NCI-H748 treated with DMSO at 0.1 percent for 48 hours (cell line): Measurements from ENCODE around the gene BLOC1S1.
"Not testable (repeated sequence)": the region's sequence is repeated elsewhere in the genome, so short reads cannot be mapped to it uniquely, and the experiment has no call there.

Experiments used
- DNase-seq: peaks from one replicate; lab custom pipeline; 2025; lab: John Stamatoyannopoulos, UW

Gene BLOC1S1

DNA sequence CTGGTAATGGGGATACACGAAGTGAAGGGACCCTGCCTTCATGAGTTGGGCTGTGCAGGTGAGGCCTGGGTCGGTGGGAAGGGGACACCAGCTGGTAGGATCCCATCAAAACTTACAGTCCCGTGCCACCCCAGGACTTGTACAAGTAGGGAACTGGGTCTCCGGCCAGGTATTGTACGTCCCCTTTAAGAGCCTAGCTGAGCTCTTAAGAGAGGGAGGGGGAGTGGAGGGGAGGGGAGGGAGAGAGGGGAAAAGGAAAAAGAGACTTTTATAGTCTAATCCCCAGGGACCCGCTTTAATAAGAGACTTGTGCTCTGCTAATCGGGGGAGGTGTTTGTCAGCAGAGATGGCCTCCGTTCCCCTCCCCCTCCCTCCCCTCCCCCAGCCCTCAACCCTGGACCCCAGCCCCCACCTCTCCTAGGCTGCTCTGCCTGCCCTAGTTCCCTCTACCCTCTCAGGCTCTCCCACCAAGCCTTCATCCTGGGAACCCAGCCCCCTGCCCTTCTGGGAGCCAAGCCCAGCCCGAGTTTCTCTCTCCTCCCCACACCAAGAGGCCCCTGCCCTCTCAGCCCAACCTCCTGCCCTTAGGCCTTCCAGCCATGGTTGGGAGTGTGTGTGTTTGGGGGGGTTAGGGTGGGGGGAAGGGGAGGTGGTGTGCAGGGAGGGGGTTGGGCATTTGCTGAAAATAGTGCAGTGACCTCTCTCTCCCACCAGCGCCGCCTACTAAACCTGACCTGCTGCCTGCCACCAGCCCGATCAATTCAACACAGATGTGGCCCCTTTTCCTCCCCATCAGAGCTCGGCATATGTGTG is 29.7 kb downstream of the BLOC1S1 start:
- no peak for DNase-seq

DNA sequence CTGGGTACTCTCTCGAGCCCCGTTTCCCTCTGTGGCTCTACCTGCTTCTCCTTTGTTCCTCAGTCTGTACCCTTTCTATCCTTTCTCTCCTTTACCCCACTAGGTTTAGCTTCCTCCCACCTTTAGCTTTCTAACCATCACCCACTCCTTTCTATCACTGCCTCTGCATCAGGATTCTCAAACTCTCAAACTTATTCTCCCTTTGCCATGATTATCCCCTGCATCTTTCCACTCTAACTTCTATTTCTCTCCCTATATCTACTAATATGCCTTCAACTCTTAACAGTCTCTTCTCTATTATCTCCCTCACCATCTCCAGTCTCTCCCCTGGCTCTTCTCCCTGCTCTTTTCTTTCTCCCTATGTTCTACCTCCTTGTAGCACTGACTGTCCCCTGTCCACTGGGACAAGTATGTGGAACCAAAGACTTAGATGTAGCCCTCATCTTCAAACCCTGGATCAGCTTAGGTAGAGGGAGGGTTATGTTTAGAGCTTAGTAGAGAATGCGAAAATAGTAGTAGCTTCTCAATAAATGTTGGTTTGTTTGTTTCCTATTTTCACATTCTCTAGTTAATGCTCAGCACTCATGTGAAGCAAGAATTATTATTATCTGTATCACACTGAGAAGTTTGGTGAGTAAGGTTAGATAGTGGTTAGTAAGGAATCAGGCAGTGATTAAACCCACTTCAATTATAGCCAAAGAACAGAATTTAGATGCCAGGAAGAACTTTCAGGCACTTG is 30.5 kb downstream of the BLOC1S1 start:
- no peak for DNase-seq

DNA sequence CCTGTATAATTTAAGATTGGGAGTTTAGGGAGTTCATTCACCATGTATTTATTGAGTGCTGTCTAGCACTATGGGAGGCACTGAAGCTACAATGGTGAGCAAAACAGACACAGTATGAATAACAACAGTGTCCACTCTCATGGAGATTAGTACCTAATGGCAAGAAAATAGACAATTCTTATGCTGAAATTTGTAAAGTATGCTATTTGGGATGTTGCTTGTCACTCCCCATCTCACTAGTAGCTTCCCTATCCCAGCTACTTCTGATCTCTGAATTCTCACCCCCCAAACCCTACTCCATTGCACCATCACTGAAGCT is 31.0 kb downstream of the BLOC1S1 start:
- DNase-seq = no peak

DNA sequence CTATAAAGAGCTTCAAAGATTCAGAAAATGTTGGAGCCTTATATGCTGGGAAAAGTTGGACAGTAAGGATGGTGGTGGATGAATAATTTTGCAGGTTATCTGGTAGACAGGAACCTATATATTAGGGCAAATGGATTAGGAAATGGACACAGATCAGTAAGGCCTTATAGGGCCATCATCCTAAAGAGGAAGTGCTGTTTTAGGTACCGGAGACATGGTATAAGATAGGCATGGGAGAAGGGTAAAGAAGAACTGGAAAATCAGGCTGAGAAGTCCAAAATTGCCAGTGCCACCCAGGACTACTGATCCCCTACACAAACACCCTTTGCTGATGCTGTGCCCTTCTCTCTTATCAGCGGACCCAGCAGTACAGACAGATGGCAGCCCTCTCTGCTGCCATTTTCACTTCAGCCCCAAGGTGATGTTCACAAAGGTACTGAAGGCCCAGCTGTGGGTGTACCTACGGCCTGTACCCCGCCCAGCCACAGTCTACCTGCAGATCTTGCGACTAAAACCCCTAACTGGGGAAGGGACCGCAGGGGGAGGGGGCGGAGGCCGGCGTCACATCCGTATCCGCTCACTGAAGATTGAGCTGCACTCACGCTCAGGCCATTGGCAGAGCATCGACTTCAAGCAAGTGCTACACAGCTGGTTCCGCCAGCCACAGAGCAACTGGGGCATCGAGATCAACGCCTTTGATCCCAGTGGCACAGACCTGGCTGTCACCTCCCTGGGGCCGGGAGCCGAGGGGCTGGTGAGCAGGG is 32.6 kb downstream of the BLOC1S1 start:
- no peak for DNase-seq

DNA sequence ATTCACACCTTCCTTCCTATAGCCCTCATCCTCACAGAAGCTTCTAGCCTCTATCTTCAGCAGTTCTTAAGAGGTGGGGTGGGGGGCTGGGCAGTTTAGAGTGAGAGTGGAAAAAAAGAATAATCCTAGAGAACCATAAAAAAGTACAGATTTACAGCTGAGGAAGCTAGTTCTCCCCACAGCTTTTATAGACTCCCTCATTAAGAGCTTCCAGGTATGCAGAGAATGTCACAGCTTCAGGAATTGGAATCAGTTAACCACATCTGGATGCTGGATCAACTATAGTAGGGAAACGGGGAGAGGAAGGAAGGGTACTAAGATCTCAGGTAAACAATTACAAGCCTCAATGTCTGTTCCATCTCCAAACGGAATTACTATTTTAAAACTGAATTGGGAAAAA is 39.4 kb downstream of the BLOC1S1 start:
- DNase-seq = no peak

DNA sequence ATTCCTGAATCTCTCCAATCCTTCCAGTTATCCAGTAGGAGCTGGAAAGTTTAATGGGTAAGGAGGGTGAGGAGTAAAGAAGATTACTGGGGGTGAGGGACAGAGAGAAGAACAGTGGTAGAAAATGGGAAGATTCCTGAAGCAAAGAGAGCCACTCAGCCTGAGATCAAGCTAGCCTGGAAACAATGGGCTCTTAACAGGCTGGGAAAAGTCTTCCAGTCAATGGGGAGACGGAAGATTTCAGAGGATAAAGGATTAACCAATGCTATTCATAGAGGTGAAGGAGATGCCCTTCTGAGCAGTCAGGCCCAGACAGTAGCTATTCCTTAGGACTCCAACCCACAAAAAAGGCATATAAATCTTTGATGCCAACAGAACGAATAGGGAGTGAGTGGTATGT is 41.9 kb downstream of the BLOC1S1 start:
- no peak for DNase-seq

DNA sequence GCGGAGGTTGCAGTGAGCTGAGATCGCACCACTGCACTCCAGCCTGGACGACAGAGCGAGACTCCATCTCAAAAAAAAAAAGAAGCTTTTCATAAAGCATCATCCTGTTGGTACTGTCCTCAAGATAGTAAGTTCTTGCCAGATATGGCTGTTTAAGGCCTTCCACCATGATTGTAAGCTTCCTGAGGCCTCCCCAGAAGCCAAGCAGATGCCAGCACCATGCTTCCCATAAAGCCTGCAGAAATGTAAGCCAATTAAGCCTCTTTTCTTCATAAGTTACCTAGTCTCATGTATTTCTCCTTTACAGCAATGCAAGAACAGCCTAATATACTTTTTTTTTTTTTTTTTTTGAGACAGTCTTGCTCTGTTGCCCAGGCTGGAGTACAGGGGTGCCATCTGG is 42.7 kb downstream of the BLOC1S1 start:
- DNase-seq = not testable (repeated sequence)

DNA sequence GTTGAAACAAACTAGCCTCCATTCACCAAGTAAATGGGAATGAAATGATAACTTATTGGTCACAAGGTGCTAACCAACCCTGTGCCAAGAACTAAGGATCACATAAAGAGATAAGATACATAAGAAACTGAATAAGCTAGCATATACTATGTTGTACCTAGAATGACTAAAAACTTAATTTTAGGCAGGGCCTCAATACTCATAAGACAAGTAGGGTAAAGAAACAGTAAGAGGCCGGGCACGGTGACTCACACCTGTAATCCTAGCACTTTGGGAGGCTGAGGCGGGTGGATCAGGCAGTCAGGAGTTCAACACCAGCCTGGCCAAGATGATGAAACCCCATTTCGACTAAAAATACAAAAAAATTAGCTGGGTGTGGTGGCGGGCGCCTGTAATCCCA is 44.8 kb downstream of the BLOC1S1 start:
- no peak for DNase-seq

DNA sequence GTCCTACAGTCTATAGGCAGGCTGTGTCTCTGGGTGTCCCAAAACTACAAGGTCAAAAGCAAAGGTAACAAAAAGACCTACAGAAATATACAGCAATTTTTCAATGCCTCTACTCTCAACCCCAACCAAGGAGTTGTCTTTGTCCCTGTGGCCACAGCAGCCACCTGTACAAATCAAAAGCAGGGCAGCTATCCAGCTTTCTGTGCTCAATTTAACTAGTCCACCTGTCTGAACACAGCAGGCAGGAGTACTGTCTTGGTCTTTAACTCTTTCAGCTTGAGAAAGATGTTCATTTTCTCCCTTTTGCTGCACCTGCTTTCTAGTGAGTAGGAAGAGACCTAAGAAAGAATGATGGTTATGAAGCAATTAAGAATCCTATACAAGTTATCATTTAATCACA is 46.8 kb downstream of the BLOC1S1 start:
- no peak for DNase-seq

DNA sequence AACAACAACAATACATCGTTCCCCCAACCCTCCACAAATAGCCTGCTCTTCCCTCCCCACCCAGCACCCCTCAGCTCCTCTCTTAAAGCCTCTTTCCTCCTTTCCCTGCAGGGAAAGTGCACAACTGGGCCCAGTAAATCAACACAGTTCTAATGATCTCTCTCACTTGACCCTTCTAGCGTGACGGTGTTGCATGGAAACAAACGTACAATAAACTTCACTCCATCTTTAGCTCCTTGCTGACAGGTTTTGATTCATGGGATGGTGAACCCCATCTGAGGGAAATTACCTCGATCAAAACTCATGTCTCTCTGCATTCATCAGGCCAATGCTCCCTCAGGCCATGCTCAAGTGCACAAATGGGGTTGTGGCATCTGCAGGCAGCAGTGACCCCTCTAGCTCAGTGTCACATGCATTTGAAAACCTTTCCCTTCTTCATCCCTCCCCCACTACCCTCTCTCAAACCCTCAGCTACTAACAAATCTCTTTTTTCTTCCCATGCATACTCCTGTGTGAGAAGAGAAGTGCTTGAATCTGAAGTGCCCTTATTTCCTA is 50.0 kb downstream of the BLOC1S1 start:
- DNase-seq = no peak

DNA sequence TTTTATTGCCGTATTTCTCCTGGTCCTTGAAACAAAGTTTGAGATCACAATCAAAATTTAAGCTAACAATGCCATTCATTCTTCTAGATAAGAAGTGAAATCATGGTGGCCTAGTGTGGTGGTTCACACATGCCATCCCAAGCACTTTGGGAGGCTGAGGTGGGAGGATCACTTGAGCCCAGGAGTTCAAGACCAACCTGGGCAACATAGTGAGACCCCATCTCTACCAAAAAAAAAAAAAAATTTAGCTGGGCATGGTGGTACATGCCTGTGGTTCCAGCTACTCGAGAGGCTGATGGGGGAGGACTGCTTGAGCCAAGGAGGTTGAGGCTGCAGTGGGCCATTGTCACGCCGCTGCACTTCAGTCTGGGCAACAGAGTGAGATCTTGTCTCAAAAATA is 51.3 kb downstream of the BLOC1S1 start:
- no peak for DNase-seq
